Effector memory CD8-positive, alpha-beta T cell (primary cell): ENCODE results near the gene MAPT.
"Not testable (repeated sequence)": the region's sequence is repeated elsewhere in the genome, so short reads cannot be mapped to it uniquely, and the experiment has no call there.

Source experiments
- ATAC-seq: fragments of 150-1000 bp; cut with Tn5 transposase; replicated peaks from 2 replicates; pipeline ENCODE4 v1.10.0; 2021; ENCODE audit warnings: mild to moderate bottlenecking, moderate library complexity
- DNase-seq, 3 experiments: peaks; one replicate each; pipeline ENCODE4 v3.0.0; 2021
- H3K27ac Mint-ChIP-seq, 2 donors: one replicate each; pipeline ENCODE4 v1.8.0; 2022; ENCODE audit warnings: mild to moderate bottlenecking in 2 of 2, mixed read lengths in 2 of 2, moderate library complexity in 2 of 2
- H3K27me3 Mint-ChIP-seq, 2 donors: one replicate each; pipeline ENCODE4 v1.8.0; 2022; ENCODE audit warnings: mixed read lengths in 2 of 2
- H3K36me3 Mint-ChIP-seq: one replicate; pipeline ENCODE4 v1.8.0; 2022; ENCODE audit warnings: mild to moderate bottlenecking, moderate library complexity, mixed read lengths; ENCODE audit not compliant: insufficient read depth
- H3K4me1 Mint-ChIP-seq, 2 donors: one replicate each; pipeline ENCODE4 v1.8.0; 2022; ENCODE audit warnings: low read depth in 2 of 2, mixed read lengths in 2 of 2
- H3K4me3 Mint-ChIP-seq, 2 donors: one replicate each; pipeline ENCODE4 v1.8.0; 2022; ENCODE audit warnings: mild to moderate bottlenecking in 2 of 2, mixed read lengths in 2 of 2, moderate library complexity in 2 of 2
- H3K9me3 Mint-ChIP-seq, 2 donors: one replicate each; pipeline ENCODE4 v1.8.0; 2022; ENCODE audit warnings: mixed read lengths in 2 of 2

The MAPT gene

GRCh38 chr17:45851464-45851863 is 42.9 kb upstream of the MAPT start:
- DNase-seq (no peak), ATAC-seq (no peak)
- H3K4me1 Mint-ChIP-seq = no peaks in the 10 kb centered on the region
- H3K4me3 Mint-ChIP-seq = no peak overlapping the region
- no peak overlapping the region for H3K27ac Mint-ChIP-seq
- H3K36me3 Mint-ChIP-seq = peaks cover 3% of the 10 kb centered on the region
- peaks cover 18 to 89% of the 10 kb centered on the region in 2 donors for H3K27me3 Mint-ChIP-seq
- H3K9me3 Mint-ChIP-seq = no peaks in the 10 kb centered on the region

- H3K27me3 Mint-ChIP-seq = peaks cover 18 to 85% of the 10 kb centered on the region in 2 donors
- ATAC-seq = no peak
- peaks cover 3% of the 10 kb centered on the region for H3K36me3 Mint-ChIP-seq
- no peaks in the 10 kb centered on the region for H3K4me1 Mint-ChIP-seq
- H3K9me3 Mint-ChIP-seq = no peaks in the 10 kb centered on the region
- no peak overlapping the region for H3K4me3 Mint-ChIP-seq
- no peak overlapping the region for H3K27ac Mint-ChIP-seq
- no peak for DNase-seq
Observed at GRCh38 chr17:45851873-45852272, 42.5 kb upstream of the MAPT start.

- H3K4me1 Mint-ChIP-seq = no peaks in the 10 kb centered on the region
- H3K27ac Mint-ChIP-seq = no peak overlapping the region
- no peak overlapping the region for H3K4me3 Mint-ChIP-seq
- ATAC-seq (no peak), DNase-seq (peak; percentile 46 to 54 (median 53))
- H3K27me3 Mint-ChIP-seq = peaks cover 21 to 81% of the 10 kb centered on the region in 2 donors
- peaks cover 2% of the 10 kb centered on the region for H3K36me3 Mint-ChIP-seq
- H3K9me3 Mint-ChIP-seq = no peaks in the 10 kb centered on the region
Observed at GRCh38 chr17:45852535-45853297, 41.6 kb upstream of the MAPT start.

- H3K27me3 Mint-ChIP-seq = peaks cover 34 to 83% of the 10 kb centered on the region in 2 donors
- H3K4me1 Mint-ChIP-seq = no peaks in the 10 kb centered on the region
- no peak overlapping the region for H3K4me3 Mint-ChIP-seq
- DNase-seq (no peak), ATAC-seq (no peak)
- H3K9me3 Mint-ChIP-seq = no peaks in the 10 kb centered on the region
- peaks cover 3% of the 10 kb centered on the region for H3K36me3 Mint-ChIP-seq
- no peak overlapping the region for H3K27ac Mint-ChIP-seq
Observed at GRCh38 chr17:45854209-45854608, 40.1 kb upstream of the MAPT start.

GRCh38 chr17:45855691-45856336 is 38.5 kb upstream of the MAPT start:
- Mint-ChIP-seq H3K4me1 (no peaks in the 10 kb centered on the region), H3K27ac (no peak overlapping the region), H3K4me3 (no peak overlapping the region), H3K27me3 (peaks cover 40 to 84% of the 10 kb centered on the region in 2 donors), H3K36me3 (peaks cover 3% of the 10 kb centered on the region), H3K9me3 (no peaks in the 10 kb centered on the region)
- DNase-seq = no peak
- ATAC-seq = no peak

GRCh38 chr17:45857977-45858708 is 36.2 kb upstream of the MAPT start:
- DNase-seq (no peak), ATAC-seq (no peak)
- peaks cover 3% of the 10 kb centered on the region for H3K36me3 Mint-ChIP-seq
- H3K4me3 Mint-ChIP-seq = no peak overlapping the region
- H3K27me3 Mint-ChIP-seq = peaks cover 50 to 81% of the 10 kb centered on the region in 2 donors
- H3K9me3 Mint-ChIP-seq = no peaks in the 10 kb centered on the region
- no peaks in the 10 kb centered on the region for H3K4me1 Mint-ChIP-seq
- H3K27ac Mint-ChIP-seq = peak overlapping the region in 1 of 2 donors; percentile 16

GRCh38 chr17:45861165-45861564 is 33.2 kb upstream of the MAPT start:
- Mint-ChIP-seq H3K27ac (no peak overlapping the region), H3K36me3 (peaks cover 3% of the 10 kb centered on the region), H3K9me3 (no peaks in the 10 kb centered on the region), H3K4me3 (no peak overlapping the region), H3K4me1 (no peaks in the 10 kb centered on the region), H3K27me3 (peaks cover 49 to 84% of the 10 kb centered on the region in 2 donors)
- ATAC-seq (no peak), DNase-seq (no peak)

GRCh38 chr17:45862127-45862526 is 32.2 kb upstream of the MAPT start:
- not testable (repeated sequence) for H3K36me3 Mint-ChIP-seq, H3K4me3 Mint-ChIP-seq

GRCh38 chr17:45863857-45864654 is 30.3 kb upstream of the MAPT start:
- Mint-ChIP-seq H3K36me3 (no peaks in the 10 kb centered on the region), H3K27ac (no peak overlapping the region), H3K27me3 (peaks cover 38 to 90% of the 10 kb centered on the region in 2 donors), H3K4me3 (no peak overlapping the region), H3K9me3 (no peaks in the 10 kb centered on the region), H3K4me1 (no peaks in the 10 kb centered on the region)
- ATAC-seq (no peak), DNase-seq (no peak)

More at GRCh38 chr17:45862127-45862526, 32.2 kb upstream of the MAPT start:
- H3K27ac Mint-ChIP-seq, ATAC-seq, H3K9me3 Mint-ChIP-seq, DNase-seq, H3K4me1 Mint-ChIP-seq: not testable (repeated sequence)
- peaks cover 49 to 90% of the 10 kb centered on the region in 2 donors for H3K27me3 Mint-ChIP-seq

- DNase-seq = no peak
- Mint-ChIP-seq H3K27ac (no peak overlapping the region), H3K4me1 (no peaks in the 10 kb centered on the region), H3K36me3 (no peaks in the 10 kb centered on the region), H3K9me3 (no peaks in the 10 kb centered on the region), H3K4me3 (no peak overlapping the region), H3K27me3 (peaks cover 27 to 81% of the 10 kb centered on the region in 2 donors)
- no peak for ATAC-seq
Observed at GRCh38 chr17:45867171-45867570, 27.2 kb upstream of the MAPT start.

- no peak overlapping the region for H3K4me3 Mint-ChIP-seq
- DNase-seq = no peak
- no peaks in the 10 kb centered on the region for H3K9me3 Mint-ChIP-seq
- peaks cover 27 to 77% of the 10 kb centered on the region in 2 donors for H3K27me3 Mint-ChIP-seq
- no peaks in the 10 kb centered on the region for H3K4me1 Mint-ChIP-seq
- no peak for ATAC-seq
- H3K27ac Mint-ChIP-seq = no peak overlapping the region
- no peaks in the 10 kb centered on the region for H3K36me3 Mint-ChIP-seq
Observed at GRCh38 chr17:45867702-45868101, 26.7 kb upstream of the MAPT start.

GRCh38 chr17:45868276-45868675 is 26.1 kb upstream of the MAPT start:
- H3K27me3 Mint-ChIP-seq = peaks cover 27 to 71% of the 10 kb centered on the region in 2 donors
- no peak overlapping the region for H3K27ac Mint-ChIP-seq
- H3K9me3 Mint-ChIP-seq = no peaks in the 10 kb centered on the region
- no peak for ATAC-seq
- no peaks in the 10 kb centered on the region for H3K36me3 Mint-ChIP-seq
- H3K4me3 Mint-ChIP-seq = no peak overlapping the region
- no peak for DNase-seq
- H3K4me1 Mint-ChIP-seq = no peaks in the 10 kb centered on the region
